K562 (cell line): ENCODE results near the gene ORC5. TPM values are rescaled to one million over a fixed set of nuclear protein-coding genes. Genes with fewer than 3 reads are reported as not detected.

Source experiments
- ARID2 ChIP-seq: fragments of 450-650 bp; IDR thresholded peaks from 2 replicates; pipeline ENCODE4 v1.6.1; 2017; ENCODE audit warnings: antibody characterized with exemption, mild to moderate bottlenecking
- FOXM1 ChIP-seq, 2 experiments: fragments of 450-650 bp in 1 of 2; sonication (generic) in 1 of 2; formaldehyde crosslinking in 1 of 2; IDR thresholded peaks; 2 replicates each; pipeline versions ENCODE4 v1.6.1 to v1.9.0; 2017 to 2022; ENCODE audit warnings: low read depth in 2 of 2, mild to moderate bottlenecking in 2 of 2, missing genetic modification reagents in 1 of 2, moderate library complexity in 1 of 2
- IFI16 ChIP-seq: fragments of 250-450 bp; sonication (Bioruptor Pico); IDR thresholded peaks from 2 replicates; pipeline ENCODE4 v2.1.2; 2022; ENCODE audit warnings: mild to moderate bottlenecking, inconsistent platforms
- KLF16 ChIP-seq: IDR thresholded peaks from 2 replicates; pipeline ENCODE4 v1.6.1; 2016; ENCODE audit warnings: antibody characterized with exemption
- PHB2 ChIP-seq: fragments of 450-650 bp; IDR thresholded peaks from 2 replicates; pipeline ENCODE4 v1.6.1; 2017; ENCODE audit warnings: low read depth
- POLR3G ChIP-seq: IDR thresholded peaks from 2 replicates; pipeline ENCODE4 v1.6.1; 2011; ENCODE audit not compliant: insufficient read length, insufficient replicate concordance; ENCODE audit errors: extremely low read depth
- RUNX1 ChIP-seq: sonication (generic); IDR thresholded peaks from 2 replicates; pipeline ENCODE4 v1.6.1; 2016; ENCODE audit warnings: antibody characterized with exemption, low read depth
- SMAD2 ChIP-seq: fragments of 150-350 bp; IDR thresholded peaks from 2 replicates; pipeline ENCODE4 v1.6.1; 2014; ENCODE audit warnings: low read depth, mild to moderate bottlenecking, low read length
- TEAD1 ChIP-seq, 2 experiments: fragments of 450-650 bp in 1 of 2; sonication (generic) in 1 of 2; formaldehyde crosslinking; IDR thresholded peaks; 2 replicates each; pipeline versions ENCODE4 v1.4.0 to v1.8.0; 2020 to 2022; ENCODE audit warnings: mild to moderate bottlenecking in 2 of 2, missing genetic modification reagents in 1 of 2
- ZNF217 ChIP-seq: sonication (generic); formaldehyde crosslinking; IDR thresholded peaks from 2 replicates; pipeline ENCODE4 v1.8.0; 2022; ENCODE audit warnings: mild to moderate bottlenecking, missing genetic modification reagents
- ZZZ3 ChIP-seq: fragments of 450-650 bp; IDR thresholded peaks from 2 replicates; pipeline ENCODE4 v1.6.1; 2016; ENCODE audit warnings: antibody characterized with exemption, mild to moderate bottlenecking, moderate library complexity
- polyA plus RNA-seq, 8 experiments: library from polyadenylated mRNA; depleted of rRNA in 4 of 8; stranded (reverse) in 5 of 8; unstranded in 3 of 8; fragments of >200 nt; fragmentation: Nextera tagmentation in 2 of 8; fragmentation: Illumina TruSeq in 1 of 8; extraction: Ambion mirVana in 2 of 8; extraction: Trizol in 1 of 8; gene quantifications; 2 replicates each; pipeline versions ENCODE4 v1.2.1 to v1.2.3, GENCODE V29; 2011 to 2014; ENCODE audit warnings: inconsistent platforms in 1 of 8, missing spikeins in 1 of 8
- total RNA-seq, 7 experiments: library from RNA; depleted of rRNA in 6 of 7; stranded (reverse); fragments of >200 nt in 6 of 7; fragmentation: Illumina TruSeq in 2 of 7; extraction: Trizol in 2 of 7; gene quantifications; 2 replicates each; pipeline versions ENCODE4 v1.2.1 to v1.2.3, GENCODE V29; 2011 to 2021; ENCODE audit warnings: low replicate concordance in 1 of 7
- TF ChIP-seq, protein P1 (sequence below): fragments of 450-650 bp; IDR thresholded peaks from 2 replicates; pipeline ENCODE4 v1.6.1; 2016; ENCODE audit warnings: mild to moderate bottlenecking, moderate library complexity
- TF ChIP-seq, protein P2 (sequence below), 3 experiments: IDR thresholded peaks in 2 of 3; conservative IDR thresholded peaks in 1 of 3; 2 replicates each; pipeline ENCODE4 v1.5.1; 2011 to 2012; ENCODE audit warnings: low read length in 3 of 3, mild to moderate bottlenecking in 3 of 3, control low read depth in 2 of 3, improper control_type of control experiment in 1 of 3, inconsistent platforms in 1 of 3, low read depth in 1 of 3, mixed read lengths in 1 of 3, moderate library complexity in 1 of 3; ENCODE audit not compliant: insufficient read depth in 2 of 3
- TF ChIP-seq, protein P3 (sequence below), 2 experiments: IDR thresholded peaks; 2 replicates each; pipeline ENCODE4 v1.6.1; 2011; ENCODE audit warnings: borderline replicate concordance in 1 of 2, control low read depth in 1 of 2, low read depth in 1 of 2, low read length in 1 of 2, mild to moderate bottlenecking in 1 of 2, mixed read lengths in 1 of 2, moderate library complexity in 1 of 2; ENCODE audit not compliant: insufficient read depth in 1 of 2, insufficient read length in 1 of 2, poor library complexity in 1 of 2, severe bottlenecking in 1 of 2; ENCODE audit errors: extremely low read depth in 1 of 2

Gene ORC5
- total and polyA plus RNA-seq, 9 of the 15 experiments (the other 6 are each of a cell fraction or from before 2014, with no cell fraction given): 29.8 to 136 (median 54.8) TPM

DNA sequence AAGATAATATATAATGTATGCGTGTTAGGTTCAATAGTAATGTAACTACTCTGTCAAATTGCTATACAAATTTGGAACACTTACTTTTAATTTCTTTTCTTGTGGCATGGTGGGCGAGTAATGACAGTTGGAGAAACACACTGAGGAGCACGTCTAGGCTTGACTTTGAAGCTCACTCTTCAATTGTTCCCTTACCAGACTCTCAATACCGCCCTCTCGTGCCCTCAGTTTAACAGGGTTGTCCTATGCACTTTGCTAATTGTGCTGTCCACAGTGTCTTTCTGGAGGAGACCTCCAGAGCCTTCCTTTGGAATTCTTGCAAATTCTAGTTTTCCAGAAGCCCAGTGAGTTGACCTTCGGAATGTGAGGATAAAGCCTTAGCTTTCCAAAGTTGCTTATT, 111.1 kb downstream of the ORC5 start (continued):
- TF ChIP-seq, protein P1, sequence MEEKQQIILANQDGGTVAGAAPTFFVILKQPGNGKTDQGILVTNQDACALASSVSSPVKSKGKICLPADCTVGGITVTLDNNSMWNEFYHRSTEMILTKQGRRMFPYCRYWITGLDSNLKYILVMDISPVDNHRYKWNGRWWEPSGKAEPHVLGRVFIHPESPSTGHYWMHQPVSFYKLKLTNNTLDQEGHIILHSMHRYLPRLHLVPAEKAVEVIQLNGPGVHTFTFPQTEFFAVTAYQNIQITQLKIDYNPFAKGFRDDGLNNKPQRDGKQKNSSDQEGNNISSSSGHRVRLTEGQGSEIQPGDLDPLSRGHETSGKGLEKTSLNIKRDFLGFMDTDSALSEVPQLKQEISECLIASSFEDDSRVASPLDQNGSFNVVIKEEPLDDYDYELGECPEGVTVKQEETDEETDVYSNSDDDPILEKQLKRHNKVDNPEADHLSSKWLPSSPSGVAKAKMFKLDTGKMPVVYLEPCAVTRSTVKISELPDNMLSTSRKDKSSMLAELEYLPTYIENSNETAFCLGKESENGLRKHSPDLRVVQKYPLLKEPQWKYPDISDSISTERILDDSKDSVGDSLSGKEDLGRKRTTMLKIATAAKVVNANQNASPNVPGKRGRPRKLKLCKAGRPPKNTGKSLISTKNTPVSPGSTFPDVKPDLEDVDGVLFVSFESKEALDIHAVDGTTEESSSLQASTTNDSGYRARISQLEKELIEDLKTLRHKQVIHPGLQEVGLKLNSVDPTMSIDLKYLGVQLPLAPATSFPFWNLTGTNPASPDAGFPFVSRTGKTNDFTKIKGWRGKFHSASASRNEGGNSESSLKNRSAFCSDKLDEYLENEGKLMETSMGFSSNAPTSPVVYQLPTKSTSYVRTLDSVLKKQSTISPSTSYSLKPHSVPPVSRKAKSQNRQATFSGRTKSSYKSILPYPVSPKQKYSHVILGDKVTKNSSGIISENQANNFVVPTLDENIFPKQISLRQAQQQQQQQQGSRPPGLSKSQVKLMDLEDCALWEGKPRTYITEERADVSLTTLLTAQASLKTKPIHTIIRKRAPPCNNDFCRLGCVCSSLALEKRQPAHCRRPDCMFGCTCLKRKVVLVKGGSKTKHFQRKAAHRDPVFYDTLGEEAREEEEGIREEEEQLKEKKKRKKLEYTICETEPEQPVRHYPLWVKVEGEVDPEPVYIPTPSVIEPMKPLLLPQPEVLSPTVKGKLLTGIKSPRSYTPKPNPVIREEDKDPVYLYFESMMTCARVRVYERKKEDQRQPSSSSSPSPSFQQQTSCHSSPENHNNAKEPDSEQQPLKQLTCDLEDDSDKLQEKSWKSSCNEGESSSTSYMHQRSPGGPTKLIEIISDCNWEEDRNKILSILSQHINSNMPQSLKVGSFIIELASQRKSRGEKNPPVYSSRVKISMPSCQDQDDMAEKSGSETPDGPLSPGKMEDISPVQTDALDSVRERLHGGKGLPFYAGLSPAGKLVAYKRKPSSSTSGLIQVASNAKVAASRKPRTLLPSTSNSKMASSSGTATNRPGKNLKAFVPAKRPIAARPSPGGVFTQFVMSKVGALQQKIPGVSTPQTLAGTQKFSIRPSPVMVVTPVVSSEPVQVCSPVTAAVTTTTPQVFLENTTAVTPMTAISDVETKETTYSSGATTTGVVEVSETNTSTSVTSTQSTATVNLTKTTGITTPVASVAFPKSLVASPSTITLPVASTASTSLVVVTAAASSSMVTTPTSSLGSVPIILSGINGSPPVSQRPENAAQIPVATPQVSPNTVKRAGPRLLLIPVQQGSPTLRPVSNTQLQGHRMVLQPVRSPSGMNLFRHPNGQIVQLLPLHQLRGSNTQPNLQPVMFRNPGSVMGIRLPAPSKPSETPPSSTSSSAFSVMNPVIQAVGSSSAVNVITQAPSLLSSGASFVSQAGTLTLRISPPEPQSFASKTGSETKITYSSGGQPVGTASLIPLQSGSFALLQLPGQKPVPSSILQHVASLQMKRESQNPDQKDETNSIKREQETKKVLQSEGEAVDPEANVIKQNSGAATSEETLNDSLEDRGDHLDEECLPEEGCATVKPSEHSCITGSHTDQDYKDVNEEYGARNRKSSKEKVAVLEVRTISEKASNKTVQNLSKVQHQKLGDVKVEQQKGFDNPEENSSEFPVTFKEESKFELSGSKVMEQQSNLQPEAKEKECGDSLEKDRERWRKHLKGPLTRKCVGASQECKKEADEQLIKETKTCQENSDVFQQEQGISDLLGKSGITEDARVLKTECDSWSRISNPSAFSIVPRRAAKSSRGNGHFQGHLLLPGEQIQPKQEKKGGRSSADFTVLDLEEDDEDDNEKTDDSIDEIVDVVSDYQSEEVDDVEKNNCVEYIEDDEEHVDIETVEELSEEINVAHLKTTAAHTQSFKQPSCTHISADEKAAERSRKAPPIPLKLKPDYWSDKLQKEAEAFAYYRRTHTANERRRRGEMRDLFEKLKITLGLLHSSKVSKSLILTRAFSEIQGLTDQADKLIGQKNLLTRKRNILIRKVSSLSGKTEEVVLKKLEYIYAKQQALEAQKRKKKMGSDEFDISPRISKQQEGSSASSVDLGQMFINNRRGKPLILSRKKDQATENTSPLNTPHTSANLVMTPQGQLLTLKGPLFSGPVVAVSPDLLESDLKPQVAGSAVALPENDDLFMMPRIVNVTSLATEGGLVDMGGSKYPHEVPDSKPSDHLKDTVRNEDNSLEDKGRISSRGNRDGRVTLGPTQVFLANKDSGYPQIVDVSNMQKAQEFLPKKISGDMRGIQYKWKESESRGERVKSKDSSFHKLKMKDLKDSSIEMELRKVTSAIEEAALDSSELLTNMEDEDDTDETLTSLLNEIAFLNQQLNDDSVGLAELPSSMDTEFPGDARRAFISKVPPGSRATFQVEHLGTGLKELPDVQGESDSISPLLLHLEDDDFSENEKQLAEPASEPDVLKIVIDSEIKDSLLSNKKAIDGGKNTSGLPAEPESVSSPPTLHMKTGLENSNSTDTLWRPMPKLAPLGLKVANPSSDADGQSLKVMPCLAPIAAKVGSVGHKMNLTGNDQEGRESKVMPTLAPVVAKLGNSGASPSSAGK: peak; percentile 10; the same call in 1 of the 2 replicates
- no peak for TF ChIP-seq FOXM1 (IDR thresholded peaks at IDR 0.05; ENCODE audit: low read depth)
- no peak for TF ChIP-seq FOXM1 (CRISPR knock-in tag; IDR thresholded peaks at IDR 0.05; ENCODE audit: low read depth)
- no peak for TF ChIP-seq SMAD2
- TF ChIP-seq ARID2: 0 out of 2 replicates have a peak, but pooled peaks have one; percentile 19
- no peak for TF ChIP-seq RUNX1
- no peak for TF ChIP-seq ZNF217 (CRISPR knock-in tag)
- no peak for TF ChIP-seq ZZZ3
- TF ChIP-seq PHB2: no peak
- TF ChIP-seq KLF16: peak; percentile 13; the same call in 1 of the 2 replicates
- TF ChIP-seq, protein P2, sequence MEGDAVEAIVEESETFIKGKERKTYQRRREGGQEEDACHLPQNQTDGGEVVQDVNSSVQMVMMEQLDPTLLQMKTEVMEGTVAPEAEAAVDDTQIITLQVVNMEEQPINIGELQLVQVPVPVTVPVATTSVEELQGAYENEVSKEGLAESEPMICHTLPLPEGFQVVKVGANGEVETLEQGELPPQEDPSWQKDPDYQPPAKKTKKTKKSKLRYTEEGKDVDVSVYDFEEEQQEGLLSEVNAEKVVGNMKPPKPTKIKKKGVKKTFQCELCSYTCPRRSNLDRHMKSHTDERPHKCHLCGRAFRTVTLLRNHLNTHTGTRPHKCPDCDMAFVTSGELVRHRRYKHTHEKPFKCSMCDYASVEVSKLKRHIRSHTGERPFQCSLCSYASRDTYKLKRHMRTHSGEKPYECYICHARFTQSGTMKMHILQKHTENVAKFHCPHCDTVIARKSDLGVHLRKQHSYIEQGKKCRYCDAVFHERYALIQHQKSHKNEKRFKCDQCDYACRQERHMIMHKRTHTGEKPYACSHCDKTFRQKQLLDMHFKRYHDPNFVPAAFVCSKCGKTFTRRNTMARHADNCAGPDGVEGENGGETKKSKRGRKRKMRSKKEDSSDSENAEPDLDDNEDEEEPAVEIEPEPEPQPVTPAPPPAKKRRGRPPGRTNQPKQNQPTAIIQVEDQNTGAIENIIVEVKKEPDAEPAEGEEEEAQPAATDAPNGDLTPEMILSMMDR (IDR thresholded peaks at IDR 0.05 in 2 of 3, conservative IDR thresholded peaks at IDR 0.05 in 1 of 3; ENCODE audit: insufficient read depth in 2 of 3, low read depth in 1 of 3, low read length in 3 of 3): peak; percentile 74 to 76 (median 75)
- TF ChIP-seq POLR3G: no peak
- TF ChIP-seq, protein P3, sequence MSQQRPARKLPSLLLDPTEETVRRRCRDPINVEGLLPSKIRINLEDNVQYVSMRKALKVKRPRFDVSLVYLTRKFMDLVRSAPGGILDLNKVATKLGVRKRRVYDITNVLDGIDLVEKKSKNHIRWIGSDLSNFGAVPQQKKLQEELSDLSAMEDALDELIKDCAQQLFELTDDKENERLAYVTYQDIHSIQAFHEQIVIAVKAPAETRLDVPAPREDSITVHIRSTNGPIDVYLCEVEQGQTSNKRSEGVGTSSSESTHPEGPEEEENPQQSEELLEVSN (IDR thresholded peaks at IDR 0.05; ENCODE audit: borderline replicate concordance in 1 of 2, extremely low read depth in 1 of 2, insufficient read depth in 1 of 2, insufficient read length in 1 of 2, low read depth in 1 of 2, low read length in 1 of 2, poor library complexity in 1 of 2, severe bottlenecking in 1 of 2): no peak
- no peak for TF ChIP-seq IFI16 (CRISPR knock-in tag)
- no peak for TF ChIP-seq TEAD1 (CRISPR knock-in tag; IDR thresholded peaks at IDR 0.05)
